ENCODE results near the gene RBM39. TPM values are rescaled to one million over a fixed set of nuclear protein-coding genes. Genes with fewer than 3 reads are reported as not detected.

Gene RBM39
- total and polyA plus RNA-seq, 2 experiments from 2014 or later: 259 to 413 TPM

DNA sequence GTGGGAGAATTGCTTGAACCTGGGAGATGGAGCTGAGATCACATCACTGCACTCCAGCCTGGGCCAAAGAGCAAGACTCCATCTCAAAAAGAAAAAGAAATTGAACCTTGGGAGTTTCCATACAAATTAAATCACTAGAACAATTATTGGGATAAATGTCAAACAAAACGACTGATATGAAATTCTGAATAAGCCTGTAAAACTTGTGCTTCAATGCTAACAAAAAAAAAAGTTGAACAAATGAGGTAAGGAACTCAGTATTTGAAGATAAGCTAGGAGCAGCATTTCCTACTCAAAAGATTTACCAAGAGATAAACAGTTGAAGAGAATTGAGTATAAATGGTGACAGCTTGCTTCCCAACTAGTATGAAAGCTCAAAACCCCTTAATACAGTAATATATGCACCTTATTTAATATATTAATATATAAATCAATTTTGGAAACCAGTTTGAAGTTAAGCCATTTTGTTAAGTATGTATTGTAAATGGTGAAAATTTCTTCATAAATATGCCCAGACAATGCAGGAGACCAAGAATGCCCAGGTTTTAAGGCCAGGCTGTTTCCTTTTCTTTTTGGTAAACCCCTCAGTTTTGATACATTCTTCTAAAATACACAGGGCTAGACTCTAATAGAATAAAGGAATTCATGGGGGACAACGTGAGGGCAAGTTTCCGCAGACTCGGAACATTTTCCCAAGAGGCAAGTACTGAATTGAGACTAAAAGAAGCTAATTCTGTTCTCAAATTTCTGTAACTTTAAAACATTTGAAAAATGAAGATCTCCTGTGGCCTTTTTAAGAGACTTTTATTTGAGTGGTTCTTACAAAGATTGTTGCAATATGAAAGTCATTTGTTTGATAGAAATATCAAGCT, 39.0 kb downstream of the RBM39 start:
- Histone ChIP-seq H3K79me2 (replicated peaks; ENCODE audit: insufficient read depth) (peaks cover 11% of the 10 kb centered on the region), H3K4me2 (no peak overlapping the region), H3K27ac (ENCODE audit: low read depth) (peak overlapping the region; percentile 82; the same call in 1 of the 2 replicates), H3K36me3 (ENCODE audit: insufficient read depth) (peaks cover 45% of the 10 kb centered on the region), H2AFZ (no peak overlapping the region), H3K9me2 (ENCODE audit: insufficient read depth) (no peaks in the 10 kb centered on the region), H3K4me1 (ENCODE audit: insufficient read depth) (peaks cover 9% of the 10 kb centered on the region), H4K20me1 (replicated peaks; ENCODE audit: insufficient read depth) (peaks cover 24% of the 10 kb centered on the region; the same call in 1 of the 2 replicates), H3K4me3 (no peak overlapping the region), H3F3A (replicated peaks; ENCODE audit: low read depth) (peaks cover 68% of the 10 kb centered on the region), H3K27me3 (ENCODE audit: insufficient read depth) (no peaks in the 10 kb centered on the region)
- Mint-ChIP-seq H3K4me1 (peaks cover 8% of the 10 kb centered on the region), H3K9me3 (no peaks in the 10 kb centered on the region), H3K4me3 (no peak overlapping the region), H3K36me3 (ENCODE audit: low read depth) (peaks cover 71% of the 10 kb centered on the region), H3K27me3 (ENCODE audit: insufficient read depth, low read depth, poor library complexity) (peaks cover 14% of the 10 kb centered on the region), H3K27ac (no peak overlapping the region; the same call in 1 of the 2 replicates)
- TF ChIP-seq, protein P1, sequence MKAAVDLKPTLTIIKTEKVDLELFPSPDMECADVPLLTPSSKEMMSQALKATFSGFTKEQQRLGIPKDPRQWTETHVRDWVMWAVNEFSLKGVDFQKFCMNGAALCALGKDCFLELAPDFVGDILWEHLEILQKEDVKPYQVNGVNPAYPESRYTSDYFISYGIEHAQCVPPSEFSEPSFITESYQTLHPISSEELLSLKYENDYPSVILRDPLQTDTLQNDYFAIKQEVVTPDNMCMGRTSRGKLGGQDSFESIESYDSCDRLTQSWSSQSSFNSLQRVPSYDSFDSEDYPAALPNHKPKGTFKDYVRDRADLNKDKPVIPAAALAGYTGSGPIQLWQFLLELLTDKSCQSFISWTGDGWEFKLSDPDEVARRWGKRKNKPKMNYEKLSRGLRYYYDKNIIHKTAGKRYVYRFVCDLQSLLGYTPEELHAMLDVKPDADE (IDR thresholded peaks at IDR 0.05): no peak
- DNase-seq (ENCODE audit: low spot score) (no peak), ATAC-seq (no peak)

DNA sequence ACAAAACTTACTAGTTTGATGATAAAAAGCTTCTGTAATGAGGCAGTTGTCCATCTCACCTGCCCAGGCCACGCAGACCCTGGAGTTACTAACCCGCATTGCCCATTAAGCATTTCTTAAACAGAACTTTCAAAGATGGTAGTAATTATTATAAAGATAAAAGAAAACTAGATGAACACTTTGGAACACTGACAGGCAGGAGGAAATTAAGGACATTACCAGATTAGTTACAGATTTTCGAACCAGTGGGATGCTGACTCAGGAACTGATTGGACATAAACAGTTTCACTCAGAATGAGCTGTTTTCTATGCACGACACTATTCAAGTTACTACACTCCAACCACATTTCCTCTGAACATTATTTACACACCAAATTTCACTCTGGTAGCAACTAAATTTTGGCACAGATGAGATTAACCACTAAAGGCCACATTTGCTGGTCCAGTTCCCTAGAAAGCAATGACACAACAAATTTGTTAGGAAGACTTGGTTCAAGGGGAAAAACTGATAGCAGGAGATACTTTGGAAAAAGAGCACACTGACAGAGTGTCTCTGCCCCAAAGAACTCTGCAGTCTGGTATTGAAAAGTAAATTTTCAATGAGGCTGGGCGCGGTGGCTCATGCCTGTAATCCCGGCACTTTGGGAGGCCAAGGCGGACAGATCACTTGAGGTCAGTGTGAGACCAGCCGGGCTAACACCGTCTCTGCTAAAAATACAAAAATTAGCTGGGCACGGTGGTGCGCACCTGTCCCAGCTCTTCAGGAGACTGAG, 39.8 kb downstream of the RBM39 start:
- no peak for ATAC-seq
- TF ChIP-seq, protein P2, sequence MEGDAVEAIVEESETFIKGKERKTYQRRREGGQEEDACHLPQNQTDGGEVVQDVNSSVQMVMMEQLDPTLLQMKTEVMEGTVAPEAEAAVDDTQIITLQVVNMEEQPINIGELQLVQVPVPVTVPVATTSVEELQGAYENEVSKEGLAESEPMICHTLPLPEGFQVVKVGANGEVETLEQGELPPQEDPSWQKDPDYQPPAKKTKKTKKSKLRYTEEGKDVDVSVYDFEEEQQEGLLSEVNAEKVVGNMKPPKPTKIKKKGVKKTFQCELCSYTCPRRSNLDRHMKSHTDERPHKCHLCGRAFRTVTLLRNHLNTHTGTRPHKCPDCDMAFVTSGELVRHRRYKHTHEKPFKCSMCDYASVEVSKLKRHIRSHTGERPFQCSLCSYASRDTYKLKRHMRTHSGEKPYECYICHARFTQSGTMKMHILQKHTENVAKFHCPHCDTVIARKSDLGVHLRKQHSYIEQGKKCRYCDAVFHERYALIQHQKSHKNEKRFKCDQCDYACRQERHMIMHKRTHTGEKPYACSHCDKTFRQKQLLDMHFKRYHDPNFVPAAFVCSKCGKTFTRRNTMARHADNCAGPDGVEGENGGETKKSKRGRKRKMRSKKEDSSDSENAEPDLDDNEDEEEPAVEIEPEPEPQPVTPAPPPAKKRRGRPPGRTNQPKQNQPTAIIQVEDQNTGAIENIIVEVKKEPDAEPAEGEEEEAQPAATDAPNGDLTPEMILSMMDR (conservative IDR thresholded peaks at IDR 0.05; ENCODE audit: low read depth in 2 of 2): no peak
- TF ChIP-seq STAT1 (IDR thresholded peaks at IDR 0.05; ENCODE audit: unreplicated experiment) (no peak), JUNB (IDR thresholded peaks at IDR 0.05; ENCODE audit: unreplicated experiment) (no peak), ZNF331 (CRISPR knock-in tag; IDR thresholded peaks at IDR 0.05; ENCODE audit: low read depth) (no peak), EZH2phosphoT487 (IDR thresholded peaks at IDR 0.05; ENCODE audit: unreplicated experiment) (no peak), POLR2AphosphoS5 (IDR thresholded peaks at IDR 0.05; ENCODE audit: low read depth) (no peak; the same call in none of the 2 replicates), ZNF114 (CRISPR knock-in tag; IDR thresholded peaks at IDR 0.05) (no peak)
- TF ChIP-seq, protein P3, sequence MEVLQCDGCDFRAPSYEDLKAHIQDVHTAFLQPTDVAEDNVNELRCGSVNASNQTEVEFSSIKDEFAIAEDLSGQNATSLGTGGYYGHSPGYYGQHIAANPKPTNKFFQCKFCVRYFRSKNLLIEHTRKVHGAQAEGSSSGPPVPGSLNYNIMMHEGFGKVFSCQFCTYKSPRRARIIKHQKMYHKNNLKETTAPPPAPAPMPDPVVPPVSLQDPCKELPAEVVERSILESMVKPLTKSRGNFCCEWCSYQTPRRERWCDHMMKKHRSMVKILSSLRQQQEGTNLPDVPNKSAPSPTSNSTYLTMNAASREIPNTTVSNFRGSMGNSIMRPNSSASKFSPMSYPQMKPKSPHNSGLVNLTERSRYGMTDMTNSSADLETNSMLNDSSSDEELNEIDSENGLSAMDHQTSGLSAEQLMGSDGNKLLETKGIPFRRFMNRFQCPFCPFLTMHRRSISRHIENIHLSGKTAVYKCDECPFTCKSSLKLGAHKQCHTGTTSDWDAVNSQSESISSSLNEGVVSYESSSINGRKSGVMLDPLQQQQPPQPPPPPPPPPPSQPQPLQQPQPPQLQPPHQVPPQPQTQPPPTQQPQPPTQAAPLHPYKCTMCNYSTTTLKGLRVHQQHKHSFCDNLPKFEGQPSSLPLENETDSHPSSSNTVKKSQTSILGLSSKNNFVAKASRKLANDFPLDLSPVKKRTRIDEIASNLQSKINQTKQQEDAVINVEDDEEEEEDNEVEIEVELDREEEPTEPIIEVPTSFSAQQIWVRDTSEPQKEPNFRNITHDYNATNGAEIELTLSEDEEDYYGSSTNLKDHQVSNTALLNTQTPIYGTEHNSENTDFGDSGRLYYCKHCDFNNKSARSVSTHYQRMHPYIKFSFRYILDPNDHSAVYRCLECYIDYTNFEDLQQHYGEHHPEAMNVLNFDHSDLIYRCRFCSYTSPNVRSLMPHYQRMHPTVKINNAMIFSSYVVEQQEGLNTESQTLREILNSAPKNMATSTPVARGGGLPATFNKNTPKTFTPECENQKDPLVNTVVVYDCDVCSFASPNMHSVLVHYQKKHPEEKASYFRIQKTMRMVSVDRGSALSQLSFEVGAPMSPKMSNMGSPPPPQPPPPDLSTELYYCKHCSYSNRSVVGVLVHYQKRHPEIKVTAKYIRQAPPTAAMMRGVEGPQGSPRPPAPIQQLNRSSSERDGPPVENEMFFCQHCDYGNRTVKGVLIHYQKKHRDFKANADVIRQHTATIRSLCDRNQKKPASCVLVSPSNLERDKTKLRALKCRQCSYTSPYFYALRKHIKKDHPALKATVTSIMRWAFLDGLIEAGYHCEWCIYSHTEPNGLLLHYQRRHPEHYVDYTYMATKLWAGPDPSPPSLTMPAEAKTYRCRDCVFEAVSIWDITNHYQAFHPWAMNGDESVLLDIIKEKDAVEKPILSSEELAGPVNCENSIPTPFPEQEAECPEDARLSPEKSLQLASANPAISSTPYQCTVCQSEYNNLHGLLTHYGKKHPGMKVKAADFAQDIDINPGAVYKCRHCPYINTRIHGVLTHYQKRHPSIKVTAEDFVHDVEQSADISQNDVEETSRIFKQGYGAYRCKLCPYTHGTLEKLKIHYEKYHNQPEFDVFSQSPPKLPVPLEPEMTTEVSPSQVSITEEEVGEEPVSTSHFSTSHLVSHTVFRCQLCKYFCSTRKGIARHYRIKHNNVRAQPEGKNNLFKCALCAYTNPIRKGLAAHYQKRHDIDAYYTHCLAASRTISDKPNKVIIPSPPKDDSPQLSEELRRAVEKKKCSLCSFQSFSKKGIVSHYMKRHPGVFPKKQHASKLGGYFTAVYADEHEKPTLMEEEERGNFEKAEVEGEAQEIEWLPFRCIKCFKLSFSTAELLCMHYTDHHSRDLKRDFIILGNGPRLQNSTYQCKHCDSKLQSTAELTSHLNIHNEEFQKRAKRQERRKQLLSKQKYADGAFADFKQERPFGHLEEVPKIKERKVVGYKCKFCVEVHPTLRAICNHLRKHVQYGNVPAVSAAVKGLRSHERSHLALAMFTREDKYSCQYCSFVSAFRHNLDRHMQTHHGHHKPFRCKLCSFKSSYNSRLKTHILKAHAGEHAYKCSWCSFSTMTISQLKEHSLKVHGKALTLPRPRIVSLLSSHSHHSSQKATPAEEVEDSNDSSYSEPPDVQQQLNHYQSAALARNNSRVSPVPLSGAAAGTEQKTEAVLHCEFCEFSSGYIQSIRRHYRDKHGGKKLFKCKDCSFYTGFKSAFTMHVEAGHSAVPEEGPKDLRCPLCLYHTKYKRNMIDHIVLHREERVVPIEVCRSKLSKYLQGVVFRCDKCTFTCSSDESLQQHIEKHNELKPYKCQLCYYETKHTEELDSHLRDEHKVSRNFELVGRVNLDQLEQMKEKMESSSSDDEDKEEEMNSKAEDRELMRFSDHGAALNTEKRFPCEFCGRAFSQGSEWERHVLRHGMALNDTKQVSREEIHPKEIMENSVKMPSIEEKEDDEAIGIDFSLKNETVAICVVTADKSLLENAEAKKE (CRISPR knock-in tag; IDR thresholded peaks at IDR 0.05): no peak

More for the DNA sequence above, 39.8 kb downstream of the RBM39 start:
- no peaks in the 10 kb centered on the region for H3K9me2 ChIP-seq (ENCODE audit: insufficient read depth)
- peaks cover 37% of the 10 kb centered on the region for H3K36me3 ChIP-seq (ENCODE audit: insufficient read depth)
- H3K4me3 ChIP-seq: no peak overlapping the region
- no peak for DNase-seq (ENCODE audit: low spot score)
- H3K27ac Mint-ChIP-seq: peak overlapping the region; percentile 84
- peaks cover 14% of the 10 kb centered on the region for H3K27me3 Mint-ChIP-seq (ENCODE audit: insufficient read depth, low read depth, poor library complexity)
- peaks cover 22% of the 10 kb centered on the region; the same call in 1 of the 2 replicates for H4K20me1 ChIP-seq (replicated peaks; ENCODE audit: insufficient read depth)
- peaks cover 63% of the 10 kb centered on the region for H3K36me3 Mint-ChIP-seq (ENCODE audit: low read depth)
- peaks cover 16% of the 10 kb centered on the region for H3K4me1 Mint-ChIP-seq
- peaks cover 68% of the 10 kb centered on the region for H3F3A ChIP-seq (replicated peaks; ENCODE audit: low read depth)
- H3K4me1 ChIP-seq (ENCODE audit: insufficient read depth): peaks cover 12% of the 10 kb centered on the region
- H3K27me3 ChIP-seq (ENCODE audit: insufficient read depth): no peaks in the 10 kb centered on the region
- no peak overlapping the region for H3K4me2 ChIP-seq
- peaks cover 11% of the 10 kb centered on the region for H3K79me2 ChIP-seq (replicated peaks; ENCODE audit: insufficient read depth)
- H3K9me3 Mint-ChIP-seq: no peaks in the 10 kb centered on the region
- no peak overlapping the region; the same call in 2 of the 3 replicates for H3K4me3 Mint-ChIP-seq
- H2AFZ ChIP-seq: no peak overlapping the region
- H3K27ac ChIP-seq (ENCODE audit: low read depth): peak overlapping the region; percentile 82

Data from GM23338 (cell line).